GM18870 (cell line): ENCODE measurements around the gene DDI2.
"Not testable (repeated sequence)": the region's sequence is repeated elsewhere in the genome, so short reads cannot be mapped to it uniquely, and the experiment has no call there.

Experiments used
- ATAC-seq: cut with Tn5 transposase; IDR thresholded peaks from one replicate; pipeline ENCODE4 v1.9.1; 2021; ENCODE audit warnings: moderate library complexity; ENCODE audit not compliant: unreplicated experiment

Gene DDI2

GRCh38 chr1:15617173-15618076 is at the start of gene DDI2:
Gene DDI2 (plus strand): TSS chr1:15617458. CDS start chr1:15617671, 213 bp downstream.
- peak; percentile 36 for ATAC-seq

DNA sequence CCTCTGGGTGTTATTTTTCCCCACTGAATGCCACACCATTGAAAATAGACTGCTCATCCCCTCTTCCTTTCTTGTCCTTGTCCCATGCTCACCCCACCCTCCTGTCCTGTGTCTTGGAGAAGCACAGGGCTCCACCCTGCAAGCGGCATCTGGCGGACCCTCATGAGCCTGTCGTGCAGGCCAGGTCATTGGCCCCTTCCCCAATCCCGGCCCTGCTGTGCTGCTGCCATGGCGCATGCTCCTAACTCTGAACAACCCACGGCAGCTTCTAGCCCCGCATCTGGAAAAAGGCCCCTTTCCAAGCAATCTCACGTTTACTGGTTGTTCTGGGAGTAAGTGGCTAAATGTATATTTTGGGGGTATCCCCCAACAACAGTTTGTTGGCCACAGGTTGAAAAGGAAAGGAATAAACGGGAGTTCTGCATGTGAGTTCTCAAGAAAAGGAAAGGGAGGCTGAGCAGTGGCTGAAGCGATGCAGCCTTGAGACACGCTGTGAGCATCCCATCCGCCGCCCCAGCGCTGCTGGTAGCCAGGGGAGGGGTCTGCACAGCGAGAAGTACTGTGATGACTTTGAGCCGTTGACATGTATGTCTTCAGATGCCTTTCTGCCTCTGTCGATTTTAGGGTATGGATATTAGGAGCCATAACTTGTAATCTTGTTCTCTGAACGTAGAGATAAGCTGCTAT is 48.7 kb upstream of the DDI2 start:
- no peak for ATAC-seq

DNA sequence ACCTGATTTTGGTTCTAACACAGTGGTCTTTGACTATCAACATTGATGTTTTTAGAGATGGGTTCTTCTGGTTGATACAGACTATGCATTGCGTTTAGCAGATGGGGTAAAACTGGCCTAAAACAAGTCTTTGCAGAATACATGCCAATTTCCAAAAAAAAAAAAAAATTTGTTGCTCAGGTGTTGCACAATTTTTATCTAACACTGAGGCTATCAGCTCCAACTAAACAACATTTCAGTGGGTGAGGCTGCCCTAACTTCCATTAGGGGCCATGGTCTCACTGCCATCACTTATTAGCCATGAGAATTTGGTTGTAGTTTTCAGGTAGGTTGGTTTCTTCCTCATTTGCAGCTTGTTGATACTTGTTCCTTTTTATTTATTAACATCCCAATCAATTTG is 46.4 kb upstream of the DDI2 start:
- ATAC-seq = no peak

DNA sequence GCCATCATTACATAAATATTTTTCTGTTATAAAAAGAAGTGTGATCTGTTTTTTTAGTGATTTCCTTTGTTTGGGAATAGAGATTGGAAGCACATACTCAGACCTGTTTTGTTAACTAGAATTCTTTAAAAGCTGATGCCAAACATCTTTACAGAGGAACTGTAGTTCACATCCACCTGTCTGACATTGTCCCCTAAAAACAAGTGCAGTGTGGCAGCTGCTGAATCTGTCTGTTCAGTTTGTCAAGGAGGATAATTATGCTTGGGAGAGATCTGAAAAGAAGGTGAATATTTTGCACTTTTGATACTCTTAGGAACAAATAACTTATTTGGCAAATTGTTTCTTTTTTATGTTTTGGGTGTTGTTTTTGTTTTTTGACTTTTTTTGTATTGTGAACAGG is 46.0 kb upstream of the DDI2 start:
- ATAC-seq = no peak

GRCh38 chr1:15573477-15573876 is 43.8 kb upstream of the DDI2 start:
- no peak for ATAC-seq

DNA sequence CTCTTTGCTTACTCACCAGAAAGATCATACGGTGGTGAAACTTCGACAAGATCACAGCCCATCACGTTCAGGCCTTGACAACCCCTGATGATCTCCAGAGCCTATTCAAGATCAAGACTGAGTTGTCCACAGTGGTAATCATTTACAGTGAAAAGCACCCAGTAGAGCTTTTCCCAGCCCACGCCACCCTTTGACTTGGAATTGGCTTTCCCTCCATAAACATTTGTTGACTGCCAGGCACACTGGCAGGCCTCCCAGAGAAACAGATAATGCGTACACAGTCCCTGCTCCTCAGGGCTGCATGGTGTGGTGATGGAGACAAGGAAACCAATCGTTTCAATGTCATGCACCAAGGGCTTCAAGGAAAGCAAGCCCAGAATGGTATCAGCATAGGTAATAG is 42.5 kb upstream of the DDI2 start:
- ATAC-seq = no peak

DNA sequence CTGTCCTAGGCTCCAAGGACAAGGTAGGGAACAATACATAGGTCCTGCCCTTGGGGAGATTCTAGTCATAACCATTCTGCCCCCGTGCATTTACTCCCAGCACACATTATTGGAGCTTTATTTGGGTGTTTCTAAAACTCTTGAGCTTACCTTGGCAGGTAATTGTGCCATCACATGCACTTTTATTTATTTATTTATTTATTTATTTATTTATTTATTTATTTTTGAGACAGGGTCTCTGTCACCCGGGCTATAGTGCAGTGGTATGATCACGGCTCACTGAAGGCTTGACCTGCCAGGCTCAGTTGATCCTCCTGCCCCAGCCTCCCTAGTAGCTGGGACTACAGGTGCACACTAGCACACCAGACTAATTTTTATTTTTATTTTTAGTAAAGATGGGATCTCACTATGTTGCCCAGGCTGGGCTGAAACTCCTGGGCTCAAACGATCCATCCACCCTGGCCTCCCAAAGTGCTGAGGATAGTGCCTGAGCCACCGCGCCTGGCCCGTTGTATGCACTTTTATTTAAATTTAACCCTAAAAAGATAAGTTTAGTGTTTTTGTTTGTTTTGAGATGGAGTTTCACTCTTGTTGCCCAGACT is 41.6 kb upstream of the DDI2 start:
- no peak for ATAC-seq

DNA sequence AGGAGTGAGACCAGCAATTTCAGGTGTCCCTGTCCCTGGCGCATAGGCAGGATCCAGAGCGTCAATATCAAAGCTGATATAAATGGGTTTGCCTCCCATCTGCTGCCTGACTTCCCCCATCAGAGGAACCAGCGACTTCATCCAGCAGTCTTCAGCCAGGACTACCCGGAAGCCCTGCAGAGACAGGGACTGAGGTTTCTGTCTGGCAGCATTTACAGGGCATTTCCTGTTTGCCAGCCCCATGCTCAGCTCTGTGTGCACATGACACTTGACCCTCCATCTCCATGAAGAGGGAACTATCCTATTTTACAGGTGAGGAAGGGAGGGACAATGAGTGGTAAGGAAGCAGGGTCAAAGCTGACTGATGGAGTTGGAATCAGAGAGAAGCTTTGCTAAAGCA is 39.6 kb upstream of the DDI2 start:
- ATAC-seq = no peak

GRCh38 chr1:15578921-15579682 is 38.2 kb upstream of the DDI2 start:
- ATAC-seq = no peak

GRCh38 chr1:15579683-15580047 is 37.6 kb upstream of the DDI2 start:
- no peak for ATAC-seq

- no peak for ATAC-seq
These were observed 34.1 kb upstream of the DDI2 start for GRCh38 chr1:15583016-15583706.

DNA sequence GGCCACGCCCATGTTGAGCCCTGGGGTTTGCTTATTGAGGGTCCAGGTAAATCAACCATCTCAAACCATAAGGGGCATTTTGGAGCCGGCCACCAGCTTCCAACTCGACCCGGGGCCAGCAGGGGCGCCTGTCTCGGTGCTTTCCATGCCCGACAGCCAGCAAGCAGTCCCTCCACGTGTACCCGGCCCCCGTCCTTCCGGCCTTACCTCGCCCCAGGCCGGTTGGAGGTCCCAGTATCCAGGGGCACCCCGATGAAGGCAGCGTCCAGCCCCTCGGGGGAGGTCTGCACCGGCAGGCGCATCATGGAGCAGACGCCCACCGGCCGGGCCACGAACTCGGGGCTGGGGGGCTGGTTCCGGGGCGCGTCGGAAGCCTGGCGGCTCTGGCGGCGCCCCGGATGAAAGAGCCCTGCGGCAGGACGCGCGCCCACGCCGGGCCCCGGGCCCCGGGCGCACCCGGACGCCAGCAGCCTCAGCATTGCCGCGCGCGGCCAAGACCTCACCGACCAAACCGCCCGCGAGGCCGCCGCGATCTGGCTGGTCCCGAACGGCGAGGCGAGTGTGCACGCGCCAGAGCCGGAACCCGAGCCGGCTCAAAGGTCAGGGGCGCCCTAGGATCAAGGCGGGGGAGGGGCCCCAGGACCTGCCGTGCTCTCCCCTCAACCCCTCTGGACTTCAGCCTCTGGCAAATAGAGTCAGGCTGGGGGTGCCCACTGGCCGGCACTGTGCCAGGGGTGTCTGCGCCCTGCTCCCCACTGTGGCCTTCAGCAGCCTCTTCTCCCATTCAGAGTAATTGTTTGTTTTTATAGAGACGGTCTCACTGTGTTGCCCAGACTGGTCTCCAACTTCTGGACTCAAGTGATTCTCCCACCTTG is 32.5 kb upstream of the DDI2 start, which contains the start of gene AGMAT:
Gene AGMAT (minus strand): TSS at position 563 of the 875 bp plus-strand sequence. CDS start 84 bp downstream, at position 479.
- ATAC-seq = no peak

DNA sequence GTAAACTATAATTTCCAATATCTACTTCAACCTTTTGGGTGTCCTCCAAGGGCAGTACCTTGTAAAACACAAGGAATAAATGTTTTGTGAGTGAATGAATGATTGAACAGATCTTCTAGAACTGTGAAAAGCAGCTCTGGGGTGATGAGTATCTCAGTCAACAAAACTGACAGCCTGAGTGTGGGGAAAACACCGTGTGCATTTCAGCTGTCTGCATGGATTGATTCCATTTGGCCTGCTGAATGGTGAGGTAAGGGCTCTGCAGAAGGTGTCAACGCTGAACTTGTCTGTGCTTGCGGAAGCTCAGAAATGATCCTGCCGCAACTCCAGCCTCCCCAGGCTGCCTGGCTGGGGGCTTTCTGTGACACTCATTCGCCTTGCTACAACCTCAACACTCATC is 25.0 kb upstream of the DDI2 start:
- ATAC-seq = no peak

DNA sequence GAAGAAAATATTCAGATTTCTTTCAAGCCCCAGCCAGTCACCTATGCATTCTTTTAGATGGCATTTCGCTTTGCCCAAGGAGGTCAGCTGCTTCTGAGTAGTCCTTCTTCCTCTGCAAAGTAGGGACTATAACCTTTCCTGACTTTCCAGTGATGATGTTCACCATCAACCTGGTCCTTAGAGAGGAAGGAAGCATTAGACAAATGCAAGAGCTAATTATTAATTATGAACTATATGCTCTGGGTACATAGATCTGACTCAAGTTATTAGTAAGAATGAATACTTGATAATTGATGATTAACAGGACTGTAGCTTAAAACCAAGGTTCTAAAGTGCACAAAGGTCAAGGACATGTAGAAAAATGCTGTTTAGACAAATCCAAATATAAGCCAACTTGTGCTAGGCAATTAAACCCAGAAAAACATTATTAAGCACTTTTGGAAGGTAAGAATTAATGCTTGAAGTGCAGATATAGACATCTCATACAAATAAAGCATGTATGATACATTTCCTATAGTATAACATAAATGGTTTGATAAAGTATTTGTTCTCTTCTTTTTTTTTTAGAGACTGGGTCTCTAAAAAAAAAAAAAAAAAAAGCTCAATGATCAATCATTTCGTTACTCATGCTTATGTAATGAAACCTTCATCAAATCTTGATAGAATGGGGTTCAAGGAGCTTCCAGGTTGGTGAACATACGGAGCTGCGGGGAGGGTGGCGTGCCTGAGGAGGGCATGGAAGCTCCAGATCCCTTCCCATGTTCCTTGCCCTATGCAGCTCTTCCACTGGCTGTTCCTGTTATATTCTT is 21.2 kb upstream of the DDI2 start:
- ATAC-seq = no peak

DNA sequence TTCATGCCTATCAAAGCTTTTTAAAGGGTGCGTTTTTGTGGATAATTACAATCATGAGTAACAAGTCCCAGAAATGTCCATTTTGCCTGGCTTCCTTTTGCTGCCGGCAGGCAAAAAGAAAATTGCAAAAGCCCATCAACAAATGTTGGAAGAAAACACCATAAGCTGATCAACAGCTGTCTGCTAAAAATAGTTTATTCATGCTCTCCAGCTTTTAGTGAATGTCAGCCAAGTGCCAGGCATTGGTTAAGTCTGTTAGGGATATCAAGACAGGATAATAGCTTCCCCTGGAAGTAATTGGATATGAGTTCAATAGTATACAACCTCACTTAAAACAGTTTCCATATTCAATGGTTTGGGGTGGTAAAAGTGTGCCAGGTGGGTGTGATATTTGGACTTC is 18.8 kb upstream of the DDI2 start:
- no peak for ATAC-seq

- peak; percentile 48 for ATAC-seq
These were observed 13.9 kb upstream of the DDI2 start for GRCh38 chr1:15603050-15603965.

GRCh38 chr1:15603966-15604282 is 13.3 kb upstream of the DDI2 start:
- ATAC-seq = not testable (repeated sequence)

- ATAC-seq = not testable (repeated sequence)
These were observed 12.9 kb upstream of the DDI2 start for GRCh38 chr1:15604400-15604799.
